IMR-90 (cell line): Measurements from ENCODE around the gene SLC6A12. TPM values are rescaled to one million over a fixed set of nuclear protein-coding genes. Genes with fewer than 3 reads are reported as not detected.

Source experiments
- ATAC-seq: fragments of 200-7000 bp; cut with Tn5 transposase; 2 replicates; pipeline ENCODE4 v1.9.1; 2020; ENCODE audit warnings: low read depth, mild to moderate bottlenecking, moderate library complexity
- BruUV-seq: library from RNA; stranded (reverse); fragments of 400-500 nt; replicated peaks from 2 replicates; lab custom pipeline; 2021; lab: Mats Ljungman, UMichigan
- CTCF ChIA-PET: fragments of 300-600 bp; formaldehyde crosslinking; extraction: SDS; loops from one replicate; lab custom pipeline; 2021; ENCODE audit warnings: antibody characterized with exemption; lab: Yijun Ruan, JAX
- POLR2A ChIA-PET: fragments of 300-600 bp; sonication (Branson Sonifier 250); formaldehyde crosslinking; loops from one replicate; lab custom pipeline; 2022; ENCODE audit warnings: antibody characterized with exemption; ENCODE audit not compliant: unreplicated experiment; lab: Charles Lee
- DNase-seq: peaks from one replicate; pipeline ENCODE4 v3.0.0; 2013
- H2AFZ ChIP-seq: replicated peaks from 2 replicates; pipeline ENCODE3; 2013; ENCODE audit warnings: low read length, mild to moderate bottlenecking; ENCODE audit not compliant: poor library complexity
- H2AK5ac ChIP-seq: 2 replicates; pipeline ENCODE4 v1.6.1; 2013; ENCODE audit warnings: low read depth, low read length, inconsistent platforms
- H2AK9ac ChIP-seq: replicated peaks from 2 replicates; pipeline ENCODE3; 2013; ENCODE audit warnings: mild to moderate bottlenecking, low read depth, low read length, moderate library complexity; ENCODE audit not compliant: poor library complexity
- H2BK120ac ChIP-seq: 2 replicates; pipeline ENCODE4 v1.6.1; 2013; ENCODE audit warnings: low read depth, low read length, inconsistent platforms
- H2BK15ac ChIP-seq: 3 replicates; pipeline ENCODE4 v1.6.1; 2013; ENCODE audit warnings: low read depth, low read length, inconsistent platforms
- H2BK20ac ChIP-seq: 2 replicates; pipeline ENCODE4 v1.6.1; 2013; ENCODE audit warnings: low read depth, mild to moderate bottlenecking, inconsistent platforms, low read length, moderate library complexity
- H2BK5ac ChIP-seq: 2 replicates; pipeline ENCODE4 v1.6.1; 2013; ENCODE audit warnings: mild to moderate bottlenecking, low read depth, low read length, inconsistent platforms; ENCODE audit not compliant: poor library complexity, severe bottlenecking
- H3K14ac ChIP-seq: replicated peaks from 2 replicates; pipeline ENCODE4 v1.6.1; 2013; ENCODE audit warnings: low read depth, low read length, inconsistent platforms
- H3K18ac ChIP-seq: 2 replicates; pipeline ENCODE4 v1.6.1; 2013; ENCODE audit warnings: low read depth, low read length, control low read depth
- H3K23ac ChIP-seq: 2 replicates; pipeline ENCODE4 v1.6.1; 2013; ENCODE audit warnings: low read depth, low read length, inconsistent platforms
- H3K27ac ChIP-seq: 2 replicates; pipeline ENCODE4 v1.5.1; 2013; ENCODE audit warnings: mild to moderate bottlenecking, control low read depth, low read length; ENCODE audit not compliant: insufficient read depth
- H3K27me3 ChIP-seq: 2 replicates; pipeline ENCODE4 v1.6.1; 2013; ENCODE audit warnings: low read length; ENCODE audit not compliant: control insufficient read depth, insufficient read depth
- H3K36me3 ChIP-seq: 2 replicates; pipeline ENCODE4 v1.6.1; 2013; ENCODE audit warnings: low read length, mixed read lengths; ENCODE audit not compliant: control insufficient read depth, insufficient read depth
- H3K4ac ChIP-seq: 2 replicates; pipeline ENCODE4 v1.6.1; 2013; ENCODE audit warnings: low read depth, low read length, inconsistent platforms
- H3K4me1 ChIP-seq: 2 replicates; pipeline ENCODE4 v1.6.1; 2013; ENCODE audit warnings: low read length, mixed read lengths; ENCODE audit not compliant: control insufficient read depth, insufficient read depth
- H3K4me2 ChIP-seq: 2 replicates; pipeline ENCODE4 v1.6.1; 2013; ENCODE audit warnings: low read depth, mild to moderate bottlenecking, control low read depth, low read length, moderate library complexity
- H3K4me3 ChIP-seq: 2 replicates; pipeline ENCODE4 v1.5.1; 2013; ENCODE audit warnings: low read depth, mild to moderate bottlenecking, control low read depth, low read length, moderate library complexity; ENCODE audit not compliant: insufficient read depth
- H3K56ac ChIP-seq: 2 replicates; pipeline ENCODE4 v1.6.1; 2013; ENCODE audit warnings: low read length, inconsistent platforms; ENCODE audit not compliant: insufficient read depth; ENCODE audit errors: extremely low read depth
- H3K79me1 ChIP-seq, 2 experiments: 2 replicates each; pipeline ENCODE4 v1.6.1; 2013; ENCODE audit warnings: low read length in 2 of 2, inconsistent platforms in 1 of 2, low read depth in 1 of 2
- H3K9ac ChIP-seq: 2 replicates; pipeline ENCODE4 v1.6.1; 2013; ENCODE audit warnings: low read depth, low read length, control low read depth
- H3K9me1 ChIP-seq: 2 replicates; pipeline ENCODE4 v1.6.1; 2013; ENCODE audit warnings: low read length, inconsistent platforms; ENCODE audit not compliant: insufficient read depth
- H3K9me3 ChIP-seq: 2 replicates; pipeline ENCODE4 v1.6.1; 2013; ENCODE audit warnings: low read length; ENCODE audit not compliant: control insufficient read depth, insufficient read depth
- H4K20me1 ChIP-seq: 2 replicates; pipeline ENCODE4 v1.6.1; 2013; ENCODE audit warnings: low read length, inconsistent platforms; ENCODE audit not compliant: insufficient read depth
- H4K5ac ChIP-seq: 2 replicates; pipeline ENCODE4 v1.6.1; 2013; ENCODE audit warnings: mild to moderate bottlenecking, low read depth, low read length, control low read depth
- H4K8ac ChIP-seq, 2 experiments: 2 replicates each; pipeline ENCODE4 v1.6.1; 2013; ENCODE audit warnings: low read depth in 2 of 2, low read length in 2 of 2, control low read depth in 1 of 2, inconsistent platforms in 1 of 2
- H4K91ac ChIP-seq: 2 replicates; pipeline ENCODE4 v1.6.1; 2013; ENCODE audit warnings: low read depth, low read length, inconsistent platforms; ENCODE audit not compliant: insufficient read depth
- BHLHE40 ChIP-seq: fragments of 150-350 bp; IDR thresholded peaks from 2 replicates; pipeline ENCODE4 v1.6.1; 2016; ENCODE audit warnings: mild to moderate bottlenecking, low read depth, low read length
- CEBPB ChIP-seq: IDR thresholded peaks from 2 replicates; pipeline ENCODE4 v1.6.1; 2012; ENCODE audit warnings: low read depth, low read length, improper control_type of control experiment
- CHD1 ChIP-seq: IDR thresholded peaks from 2 replicates; pipeline ENCODE4 v1.6.1; 2012; ENCODE audit warnings: low read depth, low read length, improper control_type of control experiment
- FOS ChIP-seq: fragments of 150-350 bp; IDR thresholded peaks from 2 replicates; pipeline ENCODE4 v1.6.1; 2016; ENCODE audit warnings: low read depth, low read length
- MAFK ChIP-seq: IDR thresholded peaks from 2 replicates; pipeline ENCODE4 v1.6.1; 2012; ENCODE audit warnings: low read depth, low read length, improper control_type of control experiment
- MAZ ChIP-seq: IDR thresholded peaks from 2 replicates; pipeline ENCODE4 v1.6.1; 2012; ENCODE audit warnings: low read depth, mild to moderate bottlenecking, low read length, improper control_type of control experiment, moderate library complexity, borderline replicate concordance
- MXI1 ChIP-seq: IDR thresholded peaks from 2 replicates; pipeline ENCODE4 v1.6.1; 2012; ENCODE audit warnings: low read depth, mild to moderate bottlenecking, low read length, moderate library complexity, borderline replicate concordance
- NFE2L2 ChIP-seq: fragments of 150-350 bp; IDR thresholded peaks from 2 replicates; pipeline ENCODE4 v1.6.1; 2016; ENCODE audit warnings: low read depth, mild to moderate bottlenecking, low read length
- POLR2A ChIP-seq: IDR thresholded peaks from 2 replicates; pipeline ENCODE4 v1.6.1; 2012; ENCODE audit warnings: mild to moderate bottlenecking, low read depth, low read length
- RAD21 ChIP-seq: IDR thresholded peaks from 2 replicates; pipeline ENCODE4 v1.6.1; 2012; ENCODE audit warnings: low read length, improper control_type of control experiment
- RCOR1 ChIP-seq: IDR thresholded peaks from 2 replicates; pipeline ENCODE4 v1.6.1; 2012; ENCODE audit warnings: mild to moderate bottlenecking, low read length, improper control_type of control experiment; ENCODE audit not compliant: insufficient replicate concordance
- RFX5 ChIP-seq: IDR thresholded peaks from 2 replicates; pipeline ENCODE4 v1.8.0; 2012; ENCODE audit warnings: low read depth, mild to moderate bottlenecking, low read length, moderate library complexity
- SMC3 ChIP-seq: fragments of 150-350 bp; IDR thresholded peaks from 2 replicates; pipeline ENCODE4 v1.6.1; 2016; ENCODE audit warnings: low read depth, mild to moderate bottlenecking, antibody characterized with exemption, low read length, moderate library complexity
- WGBS, 2 experiments: methylation state at CpG; one replicate each; pipeline versions ENCODE4 v1.1.5 to v1.1.7; 2013; ENCODE audit warnings: missing lambda C conversion rate in 2 of 2; ENCODE audit not compliant: insufficient read length in 1 of 2; ENCODE audit errors: extremely low coverage in 2 of 2; 5-methylcytosine and 5-hydroxymethylcytosine counted together
- dilution Hi-C: fragments of 300-500 bp; cut with HindIII; formaldehyde crosslinking; loops from one replicate; pipeline ENCODE4 v1.14.3; 2018; ENCODE audit warnings: low sequenced_read_pairs; ENCODE audit not compliant: unreplicated experiment
- in situ Hi-C: fragments of 300-500 bp; cut with MboI; formaldehyde crosslinking; loops from 3 replicates; pipeline ENCODE4 v1.14.3; 2019; ENCODE audit warnings: low sequenced_read_pairs, inconsistent platforms, mixed read lengths
- intact Hi-C: fragments of 100-400 bp; cut with micrococcal nuclease; formaldehyde crosslinking; loops from 2 replicates; pipeline ENCODE4 v1.10.0; 2022
- polyA plus RNA-seq, 3 experiments: library from polyadenylated mRNA; depleted of rRNA; stranded (reverse); fragments of >200 nt; gene quantifications; 2 replicates each; pipeline ENCODE4 v1.2.3, GENCODE V29; 2012; ENCODE audit warnings: low replicate concordance in 1 of 3
- total RNA-seq: library from RNA; depleted of rRNA; stranded (reverse); fragments of >200 nt; gene quantifications from 2 replicates; pipeline ENCODE4 v1.2.3, GENCODE V29; 2012
- TF ChIP-seq, protein P1 (sequence below): fragments of 150-350 bp; IDR thresholded peaks from 2 replicates; pipeline ENCODE4 v1.6.1; 2016; ENCODE audit warnings: low read depth, mild to moderate bottlenecking, low read length, moderate library complexity, borderline replicate concordance
- TF ChIP-seq, protein P2 (sequence below): conservative IDR thresholded peaks from 2 replicates; pipeline ENCODE4 v1.5.1; 2012; ENCODE audit warnings: mild to moderate bottlenecking, low read depth, low read length, improper control_type of control experiment

The SLC6A12 gene
- total and polyA plus RNA-seq, 2 of the 4 experiments (the other 2 are of a cell fraction), result not detected

- no peak overlapping the region for H3K4me3 ChIP-seq
- H3K23ac ChIP-seq, result no peak overlapping the region
- DNase-seq (no peak), ATAC-seq (no peak)
- no peak overlapping the region for H2BK15ac ChIP-seq
- no peaks in the 10 kb centered on the region for H4K20me1 ChIP-seq
- ChIA-PET POLR2A (no interaction called here), CTCF (interaction anchor here (0.6 kb wide), 1 partner anchor 12 kb away, joined by 3 read pairs; no protein-coding TSS in a partner anchor)
- peaks cover 53% of the 10 kb centered on the region for H3K27me3 ChIP-seq
- no peaks in the 10 kb centered on the region for H3K79me1 ChIP-seq
- no TSS peak for BruUV-seq
- no peak overlapping the region for H4K91ac ChIP-seq
- H3K56ac ChIP-seq, result no peak overlapping the region
- H2BK20ac ChIP-seq, result no peak overlapping the region
- H3K9me1 ChIP-seq, result 0 out of 2 replicates have a peak, but pooled peaks cover 2% of the 10 kb centered on the region
- H2BK120ac ChIP-seq, result no peak overlapping the region
- no peak overlapping the region for H3K4me2 ChIP-seq
- H2AK5ac ChIP-seq, result no peak overlapping the region
- no peak overlapping the region for H4K8ac ChIP-seq
- H3K14ac ChIP-seq, result no peak overlapping the region
- intact Hi-C loops, result no loop called here
- no peak overlapping the region for H2AK9ac ChIP-seq
- WGBS, 2 experiments, result no CpG with 5 or more reads among the region's 9 CpGs
- no peak overlapping the region for H4K5ac ChIP-seq
- H2AFZ ChIP-seq, result no peak overlapping the region
- no peak overlapping the region for H2BK5ac ChIP-seq
- in situ Hi-C loops, result no loop called here
- no peaks in the 10 kb centered on the region for H3K9me3 ChIP-seq
- no peak overlapping the region for H3K27ac ChIP-seq
- no peak overlapping the region for H3K18ac ChIP-seq
- no peak overlapping the region for H3K9ac ChIP-seq
- no peak for TF ChIP-seq SMC3
- TF ChIP-seq, protein P1, sequence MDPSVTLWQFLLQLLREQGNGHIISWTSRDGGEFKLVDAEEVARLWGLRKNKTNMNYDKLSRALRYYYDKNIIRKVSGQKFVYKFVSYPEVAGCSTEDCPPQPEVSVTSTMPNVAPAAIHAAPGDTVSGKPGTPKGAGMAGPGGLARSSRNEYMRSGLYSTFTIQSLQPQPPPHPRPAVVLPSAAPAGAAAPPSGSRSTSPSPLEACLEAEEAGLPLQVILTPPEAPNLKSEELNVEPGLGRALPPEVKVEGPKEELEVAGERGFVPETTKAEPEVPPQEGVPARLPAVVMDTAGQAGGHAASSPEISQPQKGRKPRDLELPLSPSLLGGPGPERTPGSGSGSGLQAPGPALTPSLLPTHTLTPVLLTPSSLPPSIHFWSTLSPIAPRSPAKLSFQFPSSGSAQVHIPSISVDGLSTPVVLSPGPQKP, result no peak
- no peak for TF ChIP-seq CHD1
- TF ChIP-seq MXI1, result no peak
- TF ChIP-seq BHLHE40, result no peak
- TF ChIP-seq, protein P2, sequence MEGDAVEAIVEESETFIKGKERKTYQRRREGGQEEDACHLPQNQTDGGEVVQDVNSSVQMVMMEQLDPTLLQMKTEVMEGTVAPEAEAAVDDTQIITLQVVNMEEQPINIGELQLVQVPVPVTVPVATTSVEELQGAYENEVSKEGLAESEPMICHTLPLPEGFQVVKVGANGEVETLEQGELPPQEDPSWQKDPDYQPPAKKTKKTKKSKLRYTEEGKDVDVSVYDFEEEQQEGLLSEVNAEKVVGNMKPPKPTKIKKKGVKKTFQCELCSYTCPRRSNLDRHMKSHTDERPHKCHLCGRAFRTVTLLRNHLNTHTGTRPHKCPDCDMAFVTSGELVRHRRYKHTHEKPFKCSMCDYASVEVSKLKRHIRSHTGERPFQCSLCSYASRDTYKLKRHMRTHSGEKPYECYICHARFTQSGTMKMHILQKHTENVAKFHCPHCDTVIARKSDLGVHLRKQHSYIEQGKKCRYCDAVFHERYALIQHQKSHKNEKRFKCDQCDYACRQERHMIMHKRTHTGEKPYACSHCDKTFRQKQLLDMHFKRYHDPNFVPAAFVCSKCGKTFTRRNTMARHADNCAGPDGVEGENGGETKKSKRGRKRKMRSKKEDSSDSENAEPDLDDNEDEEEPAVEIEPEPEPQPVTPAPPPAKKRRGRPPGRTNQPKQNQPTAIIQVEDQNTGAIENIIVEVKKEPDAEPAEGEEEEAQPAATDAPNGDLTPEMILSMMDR, result no peak
- TF ChIP-seq FOS, result no peak
- TF ChIP-seq MAZ, result no peak
- no peak for TF ChIP-seq RFX5
- no peak for TF ChIP-seq RAD21
- TF ChIP-seq POLR2A, result no peak
- TF ChIP-seq MAFK, result no peak
- TF ChIP-seq NFE2L2, result no peak
- no peak for TF ChIP-seq RCOR1
- no peak for TF ChIP-seq CEBPB
- H3K4ac ChIP-seq, result no peak overlapping the region
- H3K36me3 ChIP-seq, result no peaks in the 10 kb centered on the region
- dilution Hi-C loops, result no loop called here
- H3K4me1 ChIP-seq, result no peaks in the 10 kb centered on the region
Observed at GRCh38 chr12:254912-255311, 41.0 kb upstream of the SLC6A12 start.
